Activated CD4-positive, alpha-beta T cell treated with anti-CD3 and anti-CD28 coated beads, Interleukin-2, amount 10 ng/mL, durations not matched to agents 7 days and 5 days (primary cell): ENCODE measurements around the gene MTUS2. TPM values are rescaled to one million over a fixed set of nuclear protein-coding genes. Genes with fewer than 3 reads are reported as not detected.
"Not testable (repeated sequence)": the region's sequence is repeated elsewhere in the genome, so short reads cannot be mapped to it uniquely, and the experiment has no call there.

ENCODE experiments used
- CTCF ChIA-PET: fragments of 350-600 bp; sonication (Branson Sonifier 250); formaldehyde crosslinking; loops from one replicate; lab custom pipeline; 2021; ENCODE audit warnings: antibody characterized with exemption; lab: Charles Lee
- POLR2A ChIA-PET: fragments of 350-600 bp; sonication (Branson Sonifier 250); formaldehyde crosslinking; loops from one replicate; lab custom pipeline; 2021; ENCODE audit warnings: antibody characterized with exemption; lab: Charles Lee
- DNase-seq: peaks from one replicate; pipeline ENCODE4 v3.0.0-alpha.2; 2020
- H3K27ac Mint-ChIP-seq: one replicate; pipeline ENCODE4 v1.8.0; 2021; ENCODE audit warnings: mild to moderate bottlenecking, moderate library complexity, mixed read lengths
- H3K27me3 Mint-ChIP-seq: one replicate; pipeline ENCODE4 v1.8.0; 2021; ENCODE audit warnings: mixed read lengths
- H3K36me3 Mint-ChIP-seq: one replicate; pipeline ENCODE4 v1.8.0; 2021; ENCODE audit warnings: low read depth, mixed read lengths
- H3K4me1 Mint-ChIP-seq: one replicate; pipeline ENCODE4 v1.8.0; 2021; ENCODE audit warnings: mixed read lengths
- H3K4me3 Mint-ChIP-seq: one replicate; pipeline ENCODE4 v1.8.0; 2021; ENCODE audit warnings: mild to moderate bottlenecking, moderate library complexity, mixed read lengths
- H3K9me3 Mint-ChIP-seq: one replicate; pipeline ENCODE4 v1.8.0; 2021; ENCODE audit warnings: mixed read lengths
- total RNA-seq, 2 experiments: library from RNA; stranded (reverse); gene quantifications; one replicate each; pipeline ENCODE4 v1.2.3, GENCODE V29; 2021

MTUS2 gene
- total RNA-seq, 2 experiments from 2014 or later: not detected

GRCh38 chr13:29384466-29384865 is 564.3 kb downstream of the MTUS2 start:
- Mint-ChIP-seq H3K27me3 (no peaks in the 10 kb centered on the region), H3K4me3 (no peak overlapping the region), H3K36me3 (no peaks in the 10 kb centered on the region), H3K9me3 (peaks cover 2% of the 10 kb centered on the region), H3K4me1 (no peaks in the 10 kb centered on the region), H3K27ac (no peak overlapping the region)
- POLR2A ChIA-PET: no interaction called here
- CTCF ChIA-PET: interaction anchor here (0.5 kb wide), 1 partner anchor 24 kb away, joined by 4 read pairs; no protein-coding TSS in a partner anchor
- DNase-seq: no peak

- ChIA-PET CTCF (interaction anchor here (0.5 kb wide), 1 partner anchor 24 kb away, joined by 4 read pairs; no protein-coding TSS in a partner anchor), POLR2A (no interaction called here)
- no peak overlapping the region for H3K4me3 Mint-ChIP-seq
- peaks cover 2% of the 10 kb centered on the region for H3K9me3 Mint-ChIP-seq
- no peak overlapping the region for H3K27ac Mint-ChIP-seq
- no peaks in the 10 kb centered on the region for H3K27me3 Mint-ChIP-seq
- H3K36me3 Mint-ChIP-seq: no peaks in the 10 kb centered on the region
- no peak for DNase-seq
- no peaks in the 10 kb centered on the region for H3K4me1 Mint-ChIP-seq
Measured at GRCh38 chr13:29384871-29385270, 564.7 kb downstream of the MTUS2 start.

GRCh38 chr13:29386246-29386645 is 566.1 kb downstream of the MTUS2 start:
- POLR2A ChIA-PET: no interaction called here
- Mint-ChIP-seq H3K27ac (no peak overlapping the region), H3K4me3 (no peak overlapping the region), H3K9me3 (peaks cover 2% of the 10 kb centered on the region), H3K4me1 (no peaks in the 10 kb centered on the region), H3K36me3 (no peaks in the 10 kb centered on the region), H3K27me3 (no peaks in the 10 kb centered on the region)
- no peak for DNase-seq
- CTCF ChIA-PET: no interaction called here

GRCh38 chr13:29390598-29390997 is 570.5 kb downstream of the MTUS2 start:
- H3K27me3 Mint-ChIP-seq, H3K27ac Mint-ChIP-seq, H3K36me3 Mint-ChIP-seq, H3K9me3 Mint-ChIP-seq, CTCF ChIA-PET, DNase-seq, H3K4me1 Mint-ChIP-seq, POLR2A ChIA-PET, H3K4me3 Mint-ChIP-seq: not testable (repeated sequence)

- Mint-ChIP-seq H3K27me3 (peaks cover 10% of the 10 kb centered on the region), H3K4me1 (no peaks in the 10 kb centered on the region), H3K4me3 (no peak overlapping the region), H3K36me3 (no peaks in the 10 kb centered on the region), H3K27ac (no peak overlapping the region), H3K9me3 (no peaks in the 10 kb centered on the region)
- ChIA-PET CTCF (no interaction called here), POLR2A (no interaction called here)
- DNase-seq: no peak
Measured at GRCh38 chr13:29396446-29396845, 576.3 kb downstream of the MTUS2 start.

GRCh38 chr13:29397265-29397664 is 577.1 kb downstream of the MTUS2 start:
- Mint-ChIP-seq H3K27ac (no peak overlapping the region), H3K36me3 (no peaks in the 10 kb centered on the region), H3K4me3 (no peak overlapping the region), H3K4me1 (no peaks in the 10 kb centered on the region), H3K9me3 (no peaks in the 10 kb centered on the region), H3K27me3 (peaks cover 10% of the 10 kb centered on the region)
- no peak for DNase-seq
- CTCF ChIA-PET: no interaction called here
- POLR2A ChIA-PET: no interaction called here

GRCh38 chr13:29402166-29402636 is 582.1 kb downstream of the MTUS2 start:
- DNase-seq: no peak
- Mint-ChIP-seq H3K9me3 (no peaks in the 10 kb centered on the region), H3K4me3 (no peak overlapping the region), H3K27ac (no peak overlapping the region), H3K36me3 (no peaks in the 10 kb centered on the region), H3K27me3 (peaks cover 6% of the 10 kb centered on the region), H3K4me1 (no peaks in the 10 kb centered on the region)
- ChIA-PET CTCF (no interaction called here), POLR2A (no interaction called here)

GRCh38 chr13:29405401-29405800 is 585.3 kb downstream of the MTUS2 start:
- CTCF ChIA-PET: no interaction called here
- no peaks in the 10 kb centered on the region for H3K4me1 Mint-ChIP-seq
- no peak overlapping the region for H3K27ac Mint-ChIP-seq
- POLR2A ChIA-PET: no interaction called here
- no peaks in the 10 kb centered on the region for H3K9me3 Mint-ChIP-seq
- no peaks in the 10 kb centered on the region for H3K36me3 Mint-ChIP-seq
- H3K27me3 Mint-ChIP-seq: no peaks in the 10 kb centered on the region
- DNase-seq: no peak
- H3K4me3 Mint-ChIP-seq: no peak overlapping the region

- no peaks in the 10 kb centered on the region for H3K9me3 Mint-ChIP-seq
- DNase-seq: no peak
- no peak overlapping the region for H3K4me3 Mint-ChIP-seq
- H3K4me1 Mint-ChIP-seq: peaks cover 5% of the 10 kb centered on the region
- H3K36me3 Mint-ChIP-seq: no peaks in the 10 kb centered on the region
- ChIA-PET POLR2A (no interaction called here), CTCF (no interaction called here)
- H3K27ac Mint-ChIP-seq: no peak overlapping the region
- peaks cover 9% of the 10 kb centered on the region for H3K27me3 Mint-ChIP-seq
Measured at GRCh38 chr13:29411481-29411880, 591.3 kb downstream of the MTUS2 start.

GRCh38 chr13:29418026-29418425 is 597.9 kb downstream of the MTUS2 start:
- ChIA-PET CTCF (no interaction called here), POLR2A (no interaction called here)
- H3K4me3 Mint-ChIP-seq: no peak overlapping the region
- H3K27me3 Mint-ChIP-seq: peaks cover 23% of the 10 kb centered on the region
- H3K36me3 Mint-ChIP-seq: no peaks in the 10 kb centered on the region
- H3K27ac Mint-ChIP-seq: no peak overlapping the region
- no peaks in the 10 kb centered on the region for H3K4me1 Mint-ChIP-seq
- no peak for DNase-seq
- no peaks in the 10 kb centered on the region for H3K9me3 Mint-ChIP-seq

GRCh38 chr13:29421118-29421517 is 601.0 kb downstream of the MTUS2 start:
- peaks cover 30% of the 10 kb centered on the region for H3K27me3 Mint-ChIP-seq

GRCh38 chr13:29422015-29422414 is 601.9 kb downstream of the MTUS2 start:
- H3K9me3 Mint-ChIP-seq: no peaks in the 10 kb centered on the region
- no peaks in the 10 kb centered on the region for H3K4me1 Mint-ChIP-seq
- ChIA-PET CTCF (no interaction called here), POLR2A (no interaction called here)
- no peak for DNase-seq
- H3K27ac Mint-ChIP-seq: no peak overlapping the region
- H3K27me3 Mint-ChIP-seq: peaks cover 35% of the 10 kb centered on the region
- no peaks in the 10 kb centered on the region for H3K36me3 Mint-ChIP-seq
- no peak overlapping the region for H3K4me3 Mint-ChIP-seq

More at GRCh38 chr13:29421118-29421517, 601.0 kb downstream of the MTUS2 start:
- H3K27ac Mint-ChIP-seq: no peak overlapping the region
- no peak overlapping the region for H3K4me3 Mint-ChIP-seq
- ChIA-PET CTCF (no interaction called here), POLR2A (no interaction called here)
- H3K36me3 Mint-ChIP-seq: no peaks in the 10 kb centered on the region
- H3K4me1 Mint-ChIP-seq: no peaks in the 10 kb centered on the region
- DNase-seq: no peak
- no peaks in the 10 kb centered on the region for H3K9me3 Mint-ChIP-seq

GRCh38 chr13:29423050-29423449 is 602.9 kb downstream of the MTUS2 start:
- DNase-seq: no peak
- H3K9me3 Mint-ChIP-seq: no peaks in the 10 kb centered on the region
- POLR2A ChIA-PET: no interaction called here

GRCh38 chr13:29427937-29428309 is 607.8 kb downstream of the MTUS2 start:
- H3K9me3 Mint-ChIP-seq: no peaks in the 10 kb centered on the region
- H3K27ac Mint-ChIP-seq: no peak overlapping the region
- ChIA-PET POLR2A (no interaction called here), CTCF (no interaction called here)
- no peak overlapping the region for H3K4me3 Mint-ChIP-seq
- peaks cover 68% of the 10 kb centered on the region for H3K27me3 Mint-ChIP-seq
- no peak for DNase-seq
- H3K36me3 Mint-ChIP-seq: no peaks in the 10 kb centered on the region
- H3K4me1 Mint-ChIP-seq: peaks cover 2% of the 10 kb centered on the region

More at GRCh38 chr13:29423050-29423449, 602.9 kb downstream of the MTUS2 start:
- H3K4me3 Mint-ChIP-seq: no peak overlapping the region
- no peaks in the 10 kb centered on the region for H3K36me3 Mint-ChIP-seq
- peaks cover 39% of the 10 kb centered on the region for H3K27me3 Mint-ChIP-seq
- no peaks in the 10 kb centered on the region for H3K4me1 Mint-ChIP-seq
- CTCF ChIA-PET: no interaction called here
- no peak overlapping the region for H3K27ac Mint-ChIP-seq
